Measurements from ENCODE around the gene IGFL2. TPM values are rescaled to one million over a fixed set of nuclear protein-coding genes. Genes with fewer than 3 reads are reported as not detected.
A peak's percentile ranks its signal among the peaks of the same experiment; 100 is the strongest.

Gene IGFL2
- total RNA-seq, 1 donor from 2014 or later, result not detected

DNA sequence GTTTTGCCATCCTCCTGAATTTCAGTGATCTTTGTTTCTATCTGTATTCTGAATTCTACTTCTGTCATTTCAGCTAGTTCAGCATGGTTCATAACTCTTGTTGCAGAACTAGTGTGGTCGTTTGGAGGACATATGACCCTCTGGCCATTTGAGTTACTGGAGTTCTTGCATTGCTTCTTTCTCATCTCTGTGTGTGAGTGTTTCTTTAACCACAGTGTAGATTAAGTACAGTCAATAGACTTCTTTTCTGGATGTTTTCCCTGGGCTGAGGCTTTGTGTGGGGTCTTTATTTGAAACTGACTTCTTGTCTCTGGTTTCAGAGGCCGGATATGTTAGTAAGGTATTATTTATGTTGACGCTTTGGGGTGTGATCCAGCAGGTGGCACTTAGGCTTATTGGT is 14.7 kb downstream of the IGFL2 start:
- Mint-ChIP-seq H3K36me3 (ENCODE audit: low read depth, unreplicated experiment) (no peaks in the 10 kb centered on the region), H3K27ac (ENCODE audit: unreplicated experiment) (no peak overlapping the region), H3K4me1 (ENCODE audit: unreplicated experiment) (no peaks in the 10 kb centered on the region), H3K27me3 (ENCODE audit: unreplicated experiment) (peaks cover 6% of the 10 kb centered on the region), H3K9me3 (ENCODE audit: unreplicated experiment) (no peaks in the 10 kb centered on the region), H3K4me3 (ENCODE audit: unreplicated experiment) (peak overlapping the region; percentile 24)
- DNase-seq (ENCODE audit: low spot score), result no peak
- TF ChIP-seq, protein P1, sequence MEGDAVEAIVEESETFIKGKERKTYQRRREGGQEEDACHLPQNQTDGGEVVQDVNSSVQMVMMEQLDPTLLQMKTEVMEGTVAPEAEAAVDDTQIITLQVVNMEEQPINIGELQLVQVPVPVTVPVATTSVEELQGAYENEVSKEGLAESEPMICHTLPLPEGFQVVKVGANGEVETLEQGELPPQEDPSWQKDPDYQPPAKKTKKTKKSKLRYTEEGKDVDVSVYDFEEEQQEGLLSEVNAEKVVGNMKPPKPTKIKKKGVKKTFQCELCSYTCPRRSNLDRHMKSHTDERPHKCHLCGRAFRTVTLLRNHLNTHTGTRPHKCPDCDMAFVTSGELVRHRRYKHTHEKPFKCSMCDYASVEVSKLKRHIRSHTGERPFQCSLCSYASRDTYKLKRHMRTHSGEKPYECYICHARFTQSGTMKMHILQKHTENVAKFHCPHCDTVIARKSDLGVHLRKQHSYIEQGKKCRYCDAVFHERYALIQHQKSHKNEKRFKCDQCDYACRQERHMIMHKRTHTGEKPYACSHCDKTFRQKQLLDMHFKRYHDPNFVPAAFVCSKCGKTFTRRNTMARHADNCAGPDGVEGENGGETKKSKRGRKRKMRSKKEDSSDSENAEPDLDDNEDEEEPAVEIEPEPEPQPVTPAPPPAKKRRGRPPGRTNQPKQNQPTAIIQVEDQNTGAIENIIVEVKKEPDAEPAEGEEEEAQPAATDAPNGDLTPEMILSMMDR (IDR thresholded peaks at IDR 0.05; ENCODE audit: unreplicated experiment), result no peak

DNA sequence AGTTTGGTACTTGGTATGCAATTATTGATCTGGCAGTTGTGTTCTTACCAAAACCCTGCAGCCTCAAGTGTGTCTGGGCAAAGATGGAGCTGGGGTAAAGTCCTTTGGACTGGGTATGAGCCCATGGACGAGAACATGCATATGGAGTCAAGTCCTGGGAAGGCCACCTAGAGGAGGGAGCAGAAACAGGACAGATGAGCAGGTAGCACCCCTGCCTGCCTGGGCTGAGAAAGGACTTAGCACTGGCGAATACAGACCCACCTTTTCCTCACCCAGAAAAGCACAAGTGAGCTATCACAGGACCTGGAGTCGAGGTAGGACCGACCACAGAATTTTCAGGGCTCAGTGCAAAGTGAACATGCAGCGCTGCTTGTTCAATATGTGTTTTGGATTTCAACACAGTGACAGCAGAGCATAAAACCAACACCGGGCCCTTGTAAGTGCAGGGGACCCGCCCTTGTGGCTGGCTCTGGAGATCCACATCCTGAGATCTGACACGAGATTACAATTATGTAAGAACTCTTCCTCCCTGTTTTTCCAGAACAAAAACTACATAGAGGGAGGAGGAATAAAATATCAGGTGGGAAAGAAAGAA is 25.9 kb downstream of the IGFL2 start:
- no peaks in the 10 kb centered on the region for H3K36me3 Mint-ChIP-seq (ENCODE audit: low read depth, unreplicated experiment)
- TF ChIP-seq, protein P1 (IDR thresholded peaks at IDR 0.05; ENCODE audit: unreplicated experiment), result no peak
- H3K4me1 Mint-ChIP-seq (ENCODE audit: unreplicated experiment), result peaks cover 4% of the 10 kb centered on the region
- no peak overlapping the region for H3K4me3 Mint-ChIP-seq (ENCODE audit: unreplicated experiment)
- H3K9me3 Mint-ChIP-seq (ENCODE audit: unreplicated experiment), result no peaks in the 10 kb centered on the region
- no peak for DNase-seq (ENCODE audit: low spot score)
- H3K27me3 Mint-ChIP-seq (ENCODE audit: unreplicated experiment), result no peaks in the 10 kb centered on the region
- H3K27ac Mint-ChIP-seq (ENCODE audit: unreplicated experiment), result no peak overlapping the region

DNA sequence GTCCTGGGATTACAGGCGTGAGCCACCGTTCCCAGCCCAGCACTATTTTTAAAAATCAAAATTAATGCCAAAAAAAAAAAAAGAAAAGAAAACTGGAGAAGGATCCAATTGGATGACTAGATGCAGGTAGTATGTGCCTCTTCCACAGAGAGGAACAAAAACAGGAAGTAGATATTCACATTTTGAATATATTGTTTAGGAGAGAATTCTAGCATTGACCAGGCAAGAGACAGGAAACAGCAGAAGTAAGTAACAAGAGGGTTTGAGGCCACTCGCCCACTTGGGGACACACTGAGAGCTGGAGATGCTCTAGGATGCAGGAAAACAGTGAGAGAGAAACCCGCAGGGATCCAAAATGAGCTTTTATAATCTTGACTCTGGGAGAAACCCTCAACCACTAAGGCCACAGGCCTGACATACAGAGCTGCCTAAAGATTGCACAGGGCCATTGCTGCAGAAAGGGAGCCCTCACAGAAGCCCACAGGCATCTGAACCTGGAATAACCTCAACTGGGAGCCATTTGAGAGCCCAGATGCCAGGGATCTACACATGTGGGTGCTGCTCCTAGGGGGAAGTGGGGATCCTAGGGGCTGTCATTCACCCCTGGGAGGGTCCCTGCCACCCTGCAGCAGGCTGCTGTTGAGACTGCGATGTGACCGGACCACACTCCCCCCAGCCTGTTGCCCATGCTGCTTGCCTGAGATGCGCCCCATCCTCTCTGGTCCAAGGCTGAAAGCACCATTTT is 28.2 kb downstream of the IGFL2 start:
- H3K9me3 Mint-ChIP-seq (ENCODE audit: unreplicated experiment), result no peaks in the 10 kb centered on the region
- H3K36me3 Mint-ChIP-seq (ENCODE audit: low read depth, unreplicated experiment), result no peaks in the 10 kb centered on the region
- TF ChIP-seq, protein P1 (IDR thresholded peaks at IDR 0.05; ENCODE audit: unreplicated experiment), result no peak
- peaks cover 4% of the 10 kb centered on the region for H3K4me1 Mint-ChIP-seq (ENCODE audit: unreplicated experiment)
- no peaks in the 10 kb centered on the region for H3K27me3 Mint-ChIP-seq (ENCODE audit: unreplicated experiment)
- no peak overlapping the region for H3K27ac Mint-ChIP-seq (ENCODE audit: unreplicated experiment)
- no peak for DNase-seq (ENCODE audit: low spot score)
- H3K4me3 Mint-ChIP-seq (ENCODE audit: unreplicated experiment), result no peak overlapping the region

DNA sequence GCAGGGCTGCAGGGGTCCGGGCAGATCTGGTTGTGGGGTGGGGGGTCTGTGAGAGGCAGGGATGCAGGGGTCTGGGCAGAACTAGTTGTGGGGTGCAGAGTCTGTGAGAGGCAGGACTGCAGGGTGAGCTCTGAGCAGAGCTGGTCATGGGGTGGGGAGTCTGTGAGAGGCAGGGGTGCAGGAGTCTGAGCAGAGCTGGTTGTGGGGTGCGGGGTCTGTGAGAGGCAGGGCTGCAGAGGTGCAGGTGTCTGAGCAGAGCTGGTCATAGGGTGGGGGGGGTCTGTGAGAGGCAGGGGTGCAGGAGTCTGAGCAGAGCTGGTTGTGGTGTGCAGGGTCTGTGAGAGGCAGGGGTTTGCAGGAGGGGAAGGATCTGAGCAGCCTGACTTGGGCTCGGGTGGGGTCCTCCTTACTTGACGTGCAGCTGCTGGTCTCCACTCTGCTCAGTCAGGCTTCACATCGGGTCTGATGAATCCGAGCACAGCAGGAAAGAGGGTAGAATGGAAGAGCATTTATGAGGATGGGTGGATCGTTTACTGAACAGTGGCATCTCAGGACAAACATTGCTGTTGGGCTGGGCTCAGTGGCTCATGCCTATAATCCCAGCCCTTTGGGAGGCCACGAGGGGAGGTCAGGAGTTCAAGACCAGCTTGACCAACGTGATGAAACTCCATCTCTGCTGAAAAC is 31.2 kb downstream of the IGFL2 start:
- TF ChIP-seq, protein P1 (IDR thresholded peaks at IDR 0.05; ENCODE audit: unreplicated experiment), result no peak
- Mint-ChIP-seq H3K4me1 (ENCODE audit: unreplicated experiment) (peaks cover 4% of the 10 kb centered on the region), H3K27ac (ENCODE audit: unreplicated experiment) (no peak overlapping the region), H3K27me3 (ENCODE audit: unreplicated experiment) (peaks cover 2% of the 10 kb centered on the region), H3K9me3 (ENCODE audit: unreplicated experiment) (no peaks in the 10 kb centered on the region), H3K4me3 (ENCODE audit: unreplicated experiment) (no peak overlapping the region), H3K36me3 (ENCODE audit: low read depth, unreplicated experiment) (peaks cover 3% of the 10 kb centered on the region)
- DNase-seq (ENCODE audit: low spot score), result no peak

Measured in endothelial cell (in vitro differentiated cells).